Activated naive CD8-positive, alpha-beta T cell treated with anti-CD3 and anti-CD28 coated beads for 36 hours (primary cell): Measurements from ENCODE around the gene BNC2. TPM values are rescaled to one million over a fixed set of nuclear protein-coding genes. Genes with fewer than 3 reads are reported as not detected.
A peak's percentile ranks its signal among the peaks of the same experiment; 100 is the strongest.
"Not testable (repeated sequence)": the region's sequence is repeated elsewhere in the genome, so short reads cannot be mapped to it uniquely, and the experiment has no call there.

Source experiments
- DNase-seq: peaks from one replicate; pipeline ENCODE4 v3.0.0; 2021
- H3K27ac Mint-ChIP-seq: one replicate; pipeline ENCODE4 v1.8.0; 2022; ENCODE audit warnings: mild to moderate bottlenecking, moderate library complexity, mixed read lengths
- H3K27me3 Mint-ChIP-seq: one replicate; pipeline ENCODE4 v1.8.0; 2022; ENCODE audit warnings: mild to moderate bottlenecking, mixed read lengths
- H3K36me3 Mint-ChIP-seq: one replicate; pipeline ENCODE4 v1.8.0; 2021; ENCODE audit warnings: mild to moderate bottlenecking, mixed read lengths
- H3K4me1 Mint-ChIP-seq: one replicate; pipeline ENCODE4 v1.8.0; 2021; ENCODE audit warnings: mixed read lengths
- H3K4me3 Mint-ChIP-seq: one replicate; pipeline ENCODE4 v1.8.0; 2022; ENCODE audit warnings: mild to moderate bottlenecking, moderate library complexity, mixed read lengths
- H3K9me3 Mint-ChIP-seq: one replicate; pipeline ENCODE4 v1.8.0; 2022; ENCODE audit warnings: mixed read lengths
- total RNA-seq, 2 experiments: library from RNA; stranded (reverse); gene quantifications; one replicate each; pipeline ENCODE4 v1.2.3, GENCODE V29; 2021

The BNC2 gene, protein sequence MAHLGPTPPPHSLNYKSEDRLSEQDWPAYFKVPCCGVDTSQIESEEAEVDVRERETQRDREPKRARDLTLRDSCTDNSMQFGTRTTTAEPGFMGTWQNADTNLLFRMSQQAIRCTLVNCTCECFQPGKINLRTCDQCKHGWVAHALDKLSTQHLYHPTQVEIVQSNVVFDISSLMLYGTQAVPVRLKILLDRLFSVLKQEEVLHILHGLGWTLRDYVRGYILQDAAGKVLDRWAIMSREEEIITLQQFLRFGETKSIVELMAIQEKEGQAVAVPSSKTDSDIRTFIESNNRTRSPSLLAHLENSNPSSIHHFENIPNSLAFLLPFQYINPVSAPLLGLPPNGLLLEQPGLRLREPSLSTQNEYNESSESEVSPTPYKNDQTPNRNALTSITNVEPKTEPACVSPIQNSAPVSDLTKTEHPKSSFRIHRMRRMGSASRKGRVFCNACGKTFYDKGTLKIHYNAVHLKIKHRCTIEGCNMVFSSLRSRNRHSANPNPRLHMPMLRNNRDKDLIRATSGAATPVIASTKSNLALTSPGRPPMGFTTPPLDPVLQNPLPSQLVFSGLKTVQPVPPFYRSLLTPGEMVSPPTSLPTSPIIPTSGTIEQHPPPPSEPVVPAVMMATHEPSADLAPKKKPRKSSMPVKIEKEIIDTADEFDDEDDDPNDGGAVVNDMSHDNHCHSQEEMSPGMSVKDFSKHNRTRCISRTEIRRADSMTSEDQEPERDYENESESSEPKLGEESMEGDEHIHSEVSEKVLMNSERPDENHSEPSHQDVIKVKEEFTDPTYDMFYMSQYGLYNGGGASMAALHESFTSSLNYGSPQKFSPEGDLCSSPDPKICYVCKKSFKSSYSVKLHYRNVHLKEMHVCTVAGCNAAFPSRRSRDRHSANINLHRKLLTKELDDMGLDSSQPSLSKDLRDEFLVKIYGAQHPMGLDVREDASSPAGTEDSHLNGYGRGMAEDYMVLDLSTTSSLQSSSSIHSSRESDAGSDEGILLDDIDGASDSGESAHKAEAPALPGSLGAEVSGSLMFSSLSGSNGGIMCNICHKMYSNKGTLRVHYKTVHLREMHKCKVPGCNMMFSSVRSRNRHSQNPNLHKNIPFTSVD
- not detected for total RNA-seq

- Mint-ChIP-seq H3K27ac (no peak within 1 kb of the TSS), H3K4me3 (peak within 1 kb of the TSS; percentile 74), H3K4me1 (peaks cover 7% of the 10 kb centered on the region), H3K27me3 (peaks cover 60% of the 10 kb centered on the region), H3K9me3 (no peaks in the 10 kb centered on the region), H3K36me3 (peaks cover 2% of the 10 kb centered on the region)
- DNase-seq, result peak; percentile 5
These were observed at the start of gene BNC2 for GRCh38 chr9:16870596-16871335. TSS of gene BNC2 (minus strand) at chr9:16870670. CDS start at chr9:16870648, 22 bp downstream.

DNA sequence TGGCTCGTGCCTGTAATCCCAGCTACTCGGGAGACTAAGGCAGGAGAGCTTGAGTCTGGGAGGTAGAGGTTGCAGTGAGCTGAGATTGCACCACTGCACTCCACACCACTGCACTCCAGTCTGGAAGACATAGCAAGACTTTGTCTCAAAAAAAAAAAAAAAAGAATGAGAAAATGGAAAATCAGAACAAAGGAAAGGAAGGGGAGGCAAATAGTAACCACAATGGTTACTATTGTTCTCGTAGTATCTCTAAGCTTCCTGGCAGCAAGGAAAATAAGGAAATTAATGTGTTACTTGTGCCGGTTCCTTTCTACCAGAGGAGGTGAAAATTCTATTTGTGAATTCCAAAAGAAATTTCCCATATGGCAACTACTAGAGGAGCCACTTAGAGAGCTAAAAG, 48.5 kb upstream of the BNC2 start:
- Mint-ChIP-seq H3K4me3 (no peak overlapping the region), H3K36me3 (no peaks in the 10 kb centered on the region), H3K27ac (no peak overlapping the region), H3K27me3 (no peaks in the 10 kb centered on the region), H3K9me3 (no peaks in the 10 kb centered on the region), H3K4me1 (no peaks in the 10 kb centered on the region)
- no peak for DNase-seq

DNA sequence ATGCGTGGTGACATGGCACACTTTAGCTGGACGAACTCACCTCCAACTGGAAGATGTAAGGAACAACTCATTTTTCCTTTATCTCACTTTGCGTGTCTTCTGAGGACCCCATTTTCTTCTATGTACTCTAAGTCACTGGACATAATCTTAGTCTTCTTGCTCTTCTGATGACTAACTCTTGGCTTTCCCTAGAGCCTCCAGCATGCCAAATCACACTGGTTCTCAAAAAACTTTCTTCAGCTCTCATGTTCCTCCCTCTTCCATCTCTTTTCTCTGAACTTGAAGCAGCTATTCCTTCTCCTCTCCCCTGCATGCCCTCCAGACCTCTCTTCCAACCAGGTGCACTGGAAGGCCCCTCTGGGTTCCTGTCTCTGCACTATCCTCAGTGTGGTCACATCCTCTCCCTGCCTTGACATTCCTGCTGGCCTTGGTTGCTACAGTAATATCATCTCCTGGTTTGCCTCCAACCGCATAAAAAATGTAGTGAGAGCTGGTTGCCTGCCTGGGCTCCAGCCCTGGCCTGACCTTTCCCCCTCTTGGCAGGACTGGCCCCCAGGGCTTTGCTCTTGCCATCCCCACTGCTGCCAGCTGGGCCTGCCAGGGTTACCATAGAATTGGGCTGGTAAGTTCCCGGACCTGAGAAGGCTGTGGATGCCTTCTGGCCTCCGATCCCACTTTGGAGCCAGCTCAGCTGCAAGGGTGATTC, 44.8 kb upstream of the BNC2 start:
- H3K27ac Mint-ChIP-seq, result no peak overlapping the region
- no peaks in the 10 kb centered on the region for H3K36me3 Mint-ChIP-seq
- no peak overlapping the region for H3K4me3 Mint-ChIP-seq
- H3K9me3 Mint-ChIP-seq, result no peaks in the 10 kb centered on the region
- H3K27me3 Mint-ChIP-seq, result no peaks in the 10 kb centered on the region
- no peak for DNase-seq
- no peaks in the 10 kb centered on the region for H3K4me1 Mint-ChIP-seq

- H3K4me1 Mint-ChIP-seq, result no peaks in the 10 kb centered on the region
- H3K36me3 Mint-ChIP-seq, result no peaks in the 10 kb centered on the region
- no peak overlapping the region for H3K4me3 Mint-ChIP-seq
- no peaks in the 10 kb centered on the region for H3K27me3 Mint-ChIP-seq
- H3K27ac Mint-ChIP-seq, result no peak overlapping the region
- no peak for DNase-seq
- no peaks in the 10 kb centered on the region for H3K9me3 Mint-ChIP-seq
These were observed 41.7 kb upstream of the BNC2 start for GRCh38 chr9:16912197-16912596.

DNA sequence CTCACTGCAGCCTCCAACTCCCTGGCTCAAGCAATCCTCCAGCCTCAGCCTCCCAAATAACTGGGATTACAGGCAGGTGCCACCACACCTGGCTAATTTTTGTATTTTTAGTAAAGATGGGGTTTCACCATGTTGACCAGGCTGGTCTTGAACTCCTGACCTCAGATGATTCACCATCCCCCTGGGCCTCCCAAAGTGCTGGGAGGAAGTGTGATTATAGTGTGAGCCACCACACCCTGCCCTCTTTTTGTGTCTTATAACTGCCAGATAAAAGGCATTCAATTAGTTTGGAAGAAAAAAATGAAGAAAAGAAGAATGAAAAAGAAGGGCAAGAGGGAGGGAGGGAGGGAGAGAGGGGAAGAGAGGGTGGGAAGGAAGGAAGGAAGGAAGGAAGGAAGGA, 37.7 kb upstream of the BNC2 start:
- not testable (repeated sequence) for H3K4me1 Mint-ChIP-seq, H3K9me3 Mint-ChIP-seq, DNase-seq, H3K27ac Mint-ChIP-seq, H3K27me3 Mint-ChIP-seq, H3K4me3 Mint-ChIP-seq, H3K36me3 Mint-ChIP-seq

- Mint-ChIP-seq H3K9me3 (no peaks in the 10 kb centered on the region), H3K27ac (no peak overlapping the region), H3K27me3 (no peaks in the 10 kb centered on the region), H3K4me1 (no peaks in the 10 kb centered on the region), H3K4me3 (no peak overlapping the region), H3K36me3 (no peaks in the 10 kb centered on the region)
- no peak for DNase-seq
These were observed 34.2 kb upstream of the BNC2 start for GRCh38 chr9:16904655-16905054.

- H3K27ac Mint-ChIP-seq, result no peak overlapping the region
These were observed 31.1 kb upstream of the BNC2 start for GRCh38 chr9:16901590-16901989.

DNA sequence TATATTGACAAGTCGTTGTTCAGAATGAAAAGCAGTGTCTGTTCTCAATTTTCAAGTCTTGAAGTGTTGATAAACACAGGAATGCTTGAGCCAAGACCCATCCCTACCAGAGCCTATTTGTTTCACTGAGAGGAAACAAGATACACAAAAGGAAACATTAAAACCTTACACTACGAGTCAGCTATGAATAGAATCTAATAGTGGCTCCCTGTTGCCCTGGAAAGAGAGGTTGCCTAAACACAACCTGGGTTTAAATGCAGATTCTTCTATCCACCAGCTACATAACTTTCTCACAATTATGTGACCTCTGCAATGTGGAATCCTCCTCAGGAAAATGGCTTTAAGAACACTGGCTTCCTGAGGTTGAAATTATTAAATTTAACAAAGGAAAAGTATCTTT, 29.1 kb upstream of the BNC2 start:
- Mint-ChIP-seq H3K27me3 (no peaks in the 10 kb centered on the region), H3K27ac (no peak overlapping the region), H3K9me3 (peaks cover 5% of the 10 kb centered on the region), H3K4me3 (no peak overlapping the region), H3K4me1 (no peaks in the 10 kb centered on the region), H3K36me3 (no peaks in the 10 kb centered on the region)
- DNase-seq, result no peak

More at GRCh38 chr9:16901590-16901989, 31.1 kb upstream of the BNC2 start:
- peaks cover 2% of the 10 kb centered on the region for H3K9me3 Mint-ChIP-seq
- no peak overlapping the region for H3K4me3 Mint-ChIP-seq
- H3K4me1 Mint-ChIP-seq, result no peaks in the 10 kb centered on the region
- no peaks in the 10 kb centered on the region for H3K27me3 Mint-ChIP-seq
- no peak for DNase-seq
- no peaks in the 10 kb centered on the region for H3K36me3 Mint-ChIP-seq

- Mint-ChIP-seq H3K9me3 (peaks cover 5% of the 10 kb centered on the region), H3K36me3 (no peaks in the 10 kb centered on the region), H3K4me1 (no peaks in the 10 kb centered on the region), H3K4me3 (no peak overlapping the region), H3K27me3 (no peaks in the 10 kb centered on the region), H3K27ac (no peak overlapping the region)
- DNase-seq, result no peak
These were observed 28.0 kb upstream of the BNC2 start for GRCh38 chr9:16898464-16898863.

DNA sequence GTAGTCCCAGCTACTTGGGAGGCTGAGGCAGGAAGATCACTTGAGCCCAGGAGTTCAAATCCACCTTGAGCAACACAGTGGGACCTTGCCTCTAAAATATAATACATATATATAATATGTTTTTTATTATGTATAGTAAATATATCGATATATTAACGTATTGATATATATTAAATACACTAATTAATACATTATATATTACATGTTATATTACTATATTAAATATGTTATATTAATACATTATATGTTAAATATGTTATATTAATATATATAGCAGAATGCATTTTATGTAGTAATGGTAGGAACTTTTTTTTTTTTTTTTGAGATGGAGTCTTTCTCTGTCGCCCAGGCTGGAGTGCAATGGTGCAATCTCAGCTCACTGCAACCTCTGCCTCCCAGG, 18.1 kb upstream of the BNC2 start:
- Mint-ChIP-seq H3K27ac (no peak overlapping the region), H3K4me3 (no peak overlapping the region)

DNA sequence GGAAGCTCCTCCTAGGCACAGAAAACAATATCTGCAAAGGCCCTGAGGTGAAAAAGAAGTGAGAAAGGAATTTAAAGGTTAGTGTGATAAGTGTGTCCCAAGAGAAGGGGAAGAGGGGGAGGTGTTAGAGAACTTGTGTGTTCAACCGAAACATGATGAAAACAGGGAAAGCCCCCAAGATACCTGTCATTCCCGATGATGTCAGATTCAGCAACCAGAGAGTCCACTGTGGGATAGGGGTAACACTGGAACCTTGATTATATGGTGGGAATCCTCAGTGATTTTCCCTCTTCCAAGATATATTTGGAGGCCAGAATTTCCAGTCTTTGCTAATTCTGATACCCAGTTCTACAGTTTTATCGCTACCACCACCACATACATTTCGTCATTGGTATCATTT, 15.5 kb upstream of the BNC2 start:
- H3K36me3 Mint-ChIP-seq, result no peaks in the 10 kb centered on the region
- no peak for DNase-seq
- H3K27ac Mint-ChIP-seq, result no peak overlapping the region
- H3K4me3 Mint-ChIP-seq, result no peak overlapping the region
- no peaks in the 10 kb centered on the region for H3K4me1 Mint-ChIP-seq
- peaks cover 6% of the 10 kb centered on the region for H3K9me3 Mint-ChIP-seq
- peaks cover 2% of the 10 kb centered on the region for H3K27me3 Mint-ChIP-seq

More for the DNA sequence above, 18.1 kb upstream of the BNC2 start:
- no peak for DNase-seq
- Mint-ChIP-seq H3K36me3 (no peaks in the 10 kb centered on the region), H3K27me3 (peaks cover 2% of the 10 kb centered on the region), H3K9me3 (peaks cover under 1% of the 10 kb centered on the region), H3K4me1 (no peaks in the 10 kb centered on the region)

DNA sequence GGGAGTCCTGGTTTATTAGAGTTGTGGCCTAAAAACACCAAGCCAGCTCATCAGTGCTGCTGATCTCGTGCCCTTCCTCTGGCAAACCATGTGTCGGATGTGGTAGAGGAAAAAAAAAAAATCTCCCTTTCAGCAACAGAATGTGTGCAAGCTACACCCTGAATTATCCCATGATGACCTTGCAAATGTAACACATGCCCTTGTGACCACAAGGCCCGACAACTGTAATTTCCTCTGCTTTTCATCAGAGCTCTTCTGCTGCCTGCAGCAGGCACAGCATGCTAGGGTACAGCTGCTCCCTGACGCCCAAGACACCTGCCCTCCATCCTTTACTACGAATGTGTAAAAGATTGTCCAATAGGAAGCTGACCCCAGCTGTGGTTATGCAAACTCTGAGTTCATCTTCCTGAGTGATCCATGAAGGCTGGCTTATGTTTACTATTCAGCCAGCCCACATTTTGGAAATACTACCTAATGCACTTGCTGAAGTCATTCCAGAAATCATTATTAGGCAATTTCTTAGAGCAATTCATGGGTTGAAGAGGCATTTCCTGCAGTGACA, 14.6 kb upstream of the BNC2 start:
- Mint-ChIP-seq H3K36me3 (no peaks in the 10 kb centered on the region), H3K4me3 (no peak overlapping the region), H3K9me3 (peaks cover 6% of the 10 kb centered on the region), H3K4me1 (no peaks in the 10 kb centered on the region), H3K27me3 (peaks cover 2% of the 10 kb centered on the region), H3K27ac (no peak overlapping the region)
- no peak for DNase-seq

DNA sequence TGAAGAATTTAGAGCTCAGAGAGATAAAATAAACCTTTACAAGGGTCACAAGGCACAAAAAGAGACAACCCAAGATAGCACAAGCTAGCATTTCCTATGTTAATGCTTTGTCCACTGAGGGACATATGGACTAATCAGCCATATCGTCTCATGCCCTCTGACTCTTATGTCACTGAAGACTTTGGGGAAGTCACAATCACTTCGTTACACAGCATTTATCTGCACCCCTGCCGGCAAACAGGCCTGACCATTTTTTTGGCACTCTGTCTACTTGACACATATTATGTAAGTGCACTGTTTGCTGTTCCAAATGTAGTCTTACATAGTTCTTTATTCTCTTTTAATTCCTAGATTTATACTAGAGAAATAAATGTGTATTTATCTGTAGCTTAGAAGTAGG, 13.9 kb upstream of the BNC2 start:
- Mint-ChIP-seq H3K36me3 (no peaks in the 10 kb centered on the region), H3K4me3 (no peak overlapping the region), H3K27me3 (peaks cover 2% of the 10 kb centered on the region), H3K9me3 (peaks cover 8% of the 10 kb centered on the region), H3K4me1 (no peaks in the 10 kb centered on the region), H3K27ac (no peak overlapping the region)
- no peak for DNase-seq

DNA sequence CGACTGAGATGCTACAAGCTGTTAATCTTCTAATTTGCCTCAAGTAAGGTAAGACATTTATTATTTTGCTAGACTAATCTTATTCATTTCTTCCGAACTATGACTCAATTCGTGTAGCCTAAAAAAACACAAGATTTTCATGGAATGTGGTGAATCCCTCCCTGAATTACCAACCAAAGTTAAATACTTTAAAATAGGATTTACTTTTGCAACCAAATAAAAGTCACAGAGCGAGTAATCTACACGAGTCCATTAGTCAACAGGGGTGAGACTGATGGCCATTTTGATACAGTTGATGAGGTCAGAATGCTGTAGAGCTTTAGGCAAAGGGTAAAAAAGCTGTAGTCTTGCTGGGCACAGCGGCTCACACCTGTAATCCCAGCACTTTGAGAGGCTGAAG, 13.1 kb upstream of the BNC2 start:
- Mint-ChIP-seq H3K9me3 (peaks cover 8% of the 10 kb centered on the region), H3K27ac (no peak overlapping the region), H3K4me3 (no peak overlapping the region), H3K4me1 (no peaks in the 10 kb centered on the region), H3K27me3 (peaks cover 2% of the 10 kb centered on the region), H3K36me3 (no peaks in the 10 kb centered on the region)
- DNase-seq, result no peak
